Measurements from ENCODE around the gene ACTL6B. TPM values are rescaled to one million over a fixed set of nuclear protein-coding genes. Genes with fewer than 3 reads are reported as not detected.

The ACTL6B gene
- polyA plus RNA-seq, 1 donor from 2014 or later = 339 TPM

DNA sequence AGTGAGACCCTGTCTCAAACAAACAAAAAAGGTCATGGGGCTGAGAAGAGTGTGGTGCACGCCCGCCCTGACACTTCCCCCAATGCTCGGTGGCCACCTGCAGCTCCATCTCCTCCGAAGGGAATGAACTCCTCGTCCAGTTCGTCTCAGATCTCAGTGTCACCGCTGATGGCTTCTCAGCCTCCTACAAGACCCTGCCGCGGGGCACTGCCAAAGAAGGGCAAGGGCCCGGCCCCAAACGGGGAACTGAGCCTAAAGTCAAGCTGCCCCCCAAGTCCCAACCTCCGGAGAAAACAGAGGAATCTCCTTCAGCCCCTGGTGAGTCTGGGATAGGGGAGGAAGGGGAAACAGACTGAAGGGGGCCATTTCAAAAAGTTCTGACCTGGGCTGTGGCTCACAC is 49.9 kb downstream of the ACTL6B start:
- H3K9ac ChIP-seq (ENCODE audit: low read length) = no peak overlapping the region
- TF ChIP-seq MXI1 (conservative IDR thresholded peaks at IDR 0.05; ENCODE audit: poor library complexity, severe bottlenecking) = no peak
- TF ChIP-seq SMC3 (conservative IDR thresholded peaks at IDR 0.05; ENCODE audit: poor library complexity) = no peak
- TF ChIP-seq, protein P1, sequence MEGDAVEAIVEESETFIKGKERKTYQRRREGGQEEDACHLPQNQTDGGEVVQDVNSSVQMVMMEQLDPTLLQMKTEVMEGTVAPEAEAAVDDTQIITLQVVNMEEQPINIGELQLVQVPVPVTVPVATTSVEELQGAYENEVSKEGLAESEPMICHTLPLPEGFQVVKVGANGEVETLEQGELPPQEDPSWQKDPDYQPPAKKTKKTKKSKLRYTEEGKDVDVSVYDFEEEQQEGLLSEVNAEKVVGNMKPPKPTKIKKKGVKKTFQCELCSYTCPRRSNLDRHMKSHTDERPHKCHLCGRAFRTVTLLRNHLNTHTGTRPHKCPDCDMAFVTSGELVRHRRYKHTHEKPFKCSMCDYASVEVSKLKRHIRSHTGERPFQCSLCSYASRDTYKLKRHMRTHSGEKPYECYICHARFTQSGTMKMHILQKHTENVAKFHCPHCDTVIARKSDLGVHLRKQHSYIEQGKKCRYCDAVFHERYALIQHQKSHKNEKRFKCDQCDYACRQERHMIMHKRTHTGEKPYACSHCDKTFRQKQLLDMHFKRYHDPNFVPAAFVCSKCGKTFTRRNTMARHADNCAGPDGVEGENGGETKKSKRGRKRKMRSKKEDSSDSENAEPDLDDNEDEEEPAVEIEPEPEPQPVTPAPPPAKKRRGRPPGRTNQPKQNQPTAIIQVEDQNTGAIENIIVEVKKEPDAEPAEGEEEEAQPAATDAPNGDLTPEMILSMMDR (IDR thresholded peaks at IDR 0.05; ENCODE audit: poor library complexity, severe bottlenecking) = no peak
- no peak for TF ChIP-seq EZH2 (IDR thresholded peaks at IDR 0.05; ENCODE audit: borderline replicate concordance, insufficient read depth, low read length, poor library complexity, severe bottlenecking)
- TF ChIP-seq RAD21 (conservative IDR thresholded peaks at IDR 0.05) = no peak
- no peak for TF ChIP-seq POLR2AphosphoS5 (IDR thresholded peaks at IDR 0.05)
- no peak for TF ChIP-seq TAF1 (IDR thresholded peaks at IDR 0.05; ENCODE audit: low read depth)
- TF ChIP-seq, protein P2, sequence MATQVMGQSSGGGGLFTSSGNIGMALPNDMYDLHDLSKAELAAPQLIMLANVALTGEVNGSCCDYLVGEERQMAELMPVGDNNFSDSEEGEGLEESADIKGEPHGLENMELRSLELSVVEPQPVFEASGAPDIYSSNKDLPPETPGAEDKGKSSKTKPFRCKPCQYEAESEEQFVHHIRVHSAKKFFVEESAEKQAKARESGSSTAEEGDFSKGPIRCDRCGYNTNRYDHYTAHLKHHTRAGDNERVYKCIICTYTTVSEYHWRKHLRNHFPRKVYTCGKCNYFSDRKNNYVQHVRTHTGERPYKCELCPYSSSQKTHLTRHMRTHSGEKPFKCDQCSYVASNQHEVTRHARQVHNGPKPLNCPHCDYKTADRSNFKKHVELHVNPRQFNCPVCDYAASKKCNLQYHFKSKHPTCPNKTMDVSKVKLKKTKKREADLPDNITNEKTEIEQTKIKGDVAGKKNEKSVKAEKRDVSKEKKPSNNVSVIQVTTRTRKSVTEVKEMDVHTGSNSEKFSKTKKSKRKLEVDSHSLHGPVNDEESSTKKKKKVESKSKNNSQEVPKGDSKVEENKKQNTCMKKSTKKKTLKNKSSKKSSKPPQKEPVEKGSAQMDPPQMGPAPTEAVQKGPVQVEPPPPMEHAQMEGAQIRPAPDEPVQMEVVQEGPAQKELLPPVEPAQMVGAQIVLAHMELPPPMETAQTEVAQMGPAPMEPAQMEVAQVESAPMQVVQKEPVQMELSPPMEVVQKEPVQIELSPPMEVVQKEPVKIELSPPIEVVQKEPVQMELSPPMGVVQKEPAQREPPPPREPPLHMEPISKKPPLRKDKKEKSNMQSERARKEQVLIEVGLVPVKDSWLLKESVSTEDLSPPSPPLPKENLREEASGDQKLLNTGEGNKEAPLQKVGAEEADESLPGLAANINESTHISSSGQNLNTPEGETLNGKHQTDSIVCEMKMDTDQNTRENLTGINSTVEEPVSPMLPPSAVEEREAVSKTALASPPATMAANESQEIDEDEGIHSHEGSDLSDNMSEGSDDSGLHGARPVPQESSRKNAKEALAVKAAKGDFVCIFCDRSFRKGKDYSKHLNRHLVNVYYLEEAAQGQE (IDR thresholded peaks at IDR 0.05; ENCODE audit: borderline replicate concordance) = no peak
- no peak for TF ChIP-seq EP300 (conservative IDR thresholded peaks at IDR 0.05; ENCODE audit: poor library complexity, severe bottlenecking)
- H3K36me3 ChIP-seq (ENCODE audit: insufficient read depth, low read length) = no peaks in the 10 kb centered on the region
- no peak overlapping the region for H3K4me2 ChIP-seq (ENCODE audit: low read length)
- H3K79me2 ChIP-seq (replicated peaks; ENCODE audit: insufficient read depth, low read length) = no peaks in the 10 kb centered on the region
- H3K4me3 ChIP-seq (ENCODE audit: low read length) = no peak overlapping the region
- no peak overlapping the region for H3K27ac ChIP-seq (ENCODE audit: low read length)
- peaks cover 34% of the 10 kb centered on the region for H3K27me3 ChIP-seq (ENCODE audit: insufficient read depth, low read depth, low read length)
- H3K9me2 ChIP-seq (ENCODE audit: insufficient read depth, low read length) = no peaks in the 10 kb centered on the region
- H2AFZ ChIP-seq (ENCODE audit: low read depth, low read length) = no peak overlapping the region
- H3F3A ChIP-seq (ENCODE audit: insufficient read depth, low read length, poor library complexity, severe bottlenecking) = no peaks in the 10 kb centered on the region
- H3K9me3 ChIP-seq (ENCODE audit: low read length) = no peaks in the 10 kb centered on the region
- H4K20me1 ChIP-seq (ENCODE audit: insufficient read depth) = no peaks in the 10 kb centered on the region

DNA sequence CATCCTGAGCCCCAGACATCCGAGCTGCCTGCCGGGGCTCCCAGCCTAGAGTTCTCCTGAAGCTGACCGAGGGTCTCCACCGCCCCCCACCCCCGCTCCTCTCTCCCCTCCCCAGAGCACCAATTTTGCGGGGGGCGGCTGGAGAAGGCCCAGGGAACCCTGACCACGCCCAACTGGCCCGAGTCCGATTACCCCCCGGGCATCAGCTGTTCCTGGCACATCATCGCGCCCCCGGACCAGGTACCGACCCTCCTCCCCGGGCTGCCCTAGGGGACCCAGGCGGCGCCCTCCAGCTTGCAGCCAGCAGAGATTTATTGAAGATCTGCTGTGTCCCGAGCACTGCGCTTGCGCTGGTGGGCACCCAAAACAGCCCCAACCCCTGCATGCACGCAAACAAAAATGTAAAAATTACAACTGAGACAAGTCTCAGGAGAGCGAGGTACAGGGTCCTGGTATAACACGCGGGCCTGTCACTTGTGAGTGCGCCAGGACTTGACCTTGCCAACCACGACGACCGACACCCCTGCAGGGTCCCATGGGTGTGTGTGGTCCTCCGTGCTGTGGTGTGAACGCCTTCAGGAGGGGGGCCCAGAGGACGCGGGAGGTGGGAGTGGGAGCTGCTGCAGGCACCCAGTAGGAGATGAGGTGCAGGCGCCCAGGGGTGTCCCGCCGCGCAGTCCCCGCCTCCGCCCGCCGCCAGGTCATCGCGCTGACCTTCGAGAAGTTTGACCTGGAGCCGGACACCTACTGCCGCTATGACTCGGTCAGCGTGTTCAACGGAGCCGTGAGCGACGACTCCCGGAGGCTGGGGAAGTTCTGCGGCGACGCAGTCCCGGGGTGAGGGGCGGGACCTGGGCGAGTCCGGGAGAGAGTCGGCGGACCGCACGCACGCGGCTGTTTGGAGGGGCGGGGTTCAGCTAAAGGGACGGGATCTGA is 51.0 kb downstream of the ACTL6B start:
- Histone ChIP-seq H3K36me3 (ENCODE audit: insufficient read depth, low read length) (no peaks in the 10 kb centered on the region), H2AFZ (ENCODE audit: low read depth, low read length) (no peak overlapping the region), H4K20me1 (ENCODE audit: insufficient read depth) (no peaks in the 10 kb centered on the region), H3K79me2 (replicated peaks; ENCODE audit: insufficient read depth, low read length) (no peaks in the 10 kb centered on the region), H3K9ac (ENCODE audit: low read length) (peak overlapping the region; percentile 20), H3K4me3 (ENCODE audit: low read length) (peak overlapping the region; percentile 57), H3K9me2 (ENCODE audit: insufficient read depth, low read length) (no peaks in the 10 kb centered on the region), H3K27ac (ENCODE audit: low read length) (no peak overlapping the region), H3K27me3 (ENCODE audit: insufficient read depth, low read depth, low read length) (peaks cover 34% of the 10 kb centered on the region), H3K9me3 (ENCODE audit: low read length) (no peaks in the 10 kb centered on the region), H3K4me2 (ENCODE audit: low read length) (no peak overlapping the region), H3F3A (ENCODE audit: insufficient read depth, low read length, poor library complexity, severe bottlenecking) (no peaks in the 10 kb centered on the region)
- peak; percentile 69 for TF ChIP-seq EZH2 (IDR thresholded peaks at IDR 0.05; ENCODE audit: borderline replicate concordance, insufficient read depth, low read length, poor library complexity, severe bottlenecking)
- no peak for TF ChIP-seq POLR2AphosphoS5 (IDR thresholded peaks at IDR 0.05)

All from neural cell (in vitro differentiated cells).